ENCODE data around the gene MRPS5.

Gene MRPS5

DNA sequence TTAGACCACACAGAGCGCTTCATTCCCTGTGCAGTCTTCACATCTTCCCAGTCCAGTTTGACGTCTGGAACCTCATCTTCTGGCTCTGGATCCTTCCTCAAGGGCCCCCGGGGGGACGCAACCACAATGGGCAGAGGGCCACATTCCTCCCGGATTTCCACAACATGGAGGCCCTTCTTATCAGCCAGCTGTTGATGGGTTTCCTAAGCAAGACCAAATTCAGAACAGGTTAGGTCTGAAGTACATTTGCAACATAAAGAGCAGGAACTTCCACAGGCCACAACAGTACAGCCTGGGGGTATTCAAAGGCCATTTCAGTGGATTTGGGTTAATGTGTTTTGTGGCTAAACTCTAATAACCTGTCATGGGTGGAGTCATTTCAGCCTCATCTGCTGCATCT lies 34.2 kb downstream of the MRPS5 start:
- DNase-seq = no peak

DNA sequence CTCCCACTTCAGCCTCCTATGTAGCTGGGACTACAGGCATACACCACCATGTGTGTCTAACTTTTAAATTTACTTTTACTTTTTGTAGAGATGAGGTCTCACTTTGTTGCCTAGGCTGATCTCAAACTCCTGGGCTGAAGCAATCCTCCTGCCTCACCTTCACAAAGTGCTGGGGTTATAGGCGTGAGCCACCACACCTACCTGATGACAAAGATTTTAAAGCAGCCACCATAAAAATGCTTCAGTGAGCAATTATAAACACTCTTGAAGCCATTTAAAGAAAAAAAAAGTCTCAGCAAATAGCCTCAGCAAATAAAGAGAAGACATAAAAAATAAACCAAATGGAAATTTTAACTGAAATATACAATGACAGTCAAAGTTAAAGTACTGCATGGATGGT lies 35.6 kb downstream of the MRPS5 start:
- DNase-seq = no peak

DNA sequence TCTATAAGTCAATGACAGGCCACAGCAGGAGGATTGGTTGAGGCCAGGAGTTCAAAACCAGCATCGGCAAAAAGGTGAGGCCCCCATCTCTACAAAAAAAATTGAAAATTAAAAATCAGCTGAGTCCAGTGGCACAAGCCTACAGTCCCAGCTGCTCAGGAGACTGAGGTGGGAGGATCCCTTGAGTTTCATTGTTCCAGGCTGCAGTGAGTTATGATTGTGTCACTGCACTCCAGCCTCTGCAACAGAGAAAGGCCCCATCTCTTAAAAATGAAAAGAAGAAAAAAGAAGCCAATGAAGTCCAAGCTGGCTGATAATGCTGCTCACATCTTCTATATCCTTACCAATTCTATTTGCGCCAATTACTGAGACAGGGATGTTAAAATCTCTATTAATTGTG lies 39.1 kb downstream of the MRPS5 start:
- DNase-seq = no peak

DNA sequence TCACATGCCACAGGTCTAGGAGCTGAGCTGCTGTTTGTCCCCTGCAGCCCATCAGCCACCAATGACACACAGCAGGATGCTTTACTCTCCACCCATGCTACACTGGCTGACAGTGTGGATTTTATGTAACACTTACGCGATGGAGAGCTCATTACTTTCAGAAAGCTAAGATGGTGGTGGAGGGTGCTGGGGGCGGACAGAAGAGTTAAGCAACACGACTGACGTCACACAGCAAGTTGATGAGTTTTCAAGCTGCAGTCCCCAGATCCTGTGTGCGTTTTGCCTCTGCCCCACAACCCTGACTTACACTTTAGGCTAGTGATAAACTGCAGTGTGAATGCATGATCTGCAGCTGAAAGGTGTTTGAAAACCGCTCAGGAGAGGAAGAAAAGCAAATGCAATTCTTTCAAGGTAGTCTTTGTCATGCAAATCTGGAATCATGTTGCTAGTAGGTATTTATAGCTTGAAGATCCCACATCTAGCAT lies 42.4 kb downstream of the MRPS5 start:
- DNase-seq = no peak

DNA sequence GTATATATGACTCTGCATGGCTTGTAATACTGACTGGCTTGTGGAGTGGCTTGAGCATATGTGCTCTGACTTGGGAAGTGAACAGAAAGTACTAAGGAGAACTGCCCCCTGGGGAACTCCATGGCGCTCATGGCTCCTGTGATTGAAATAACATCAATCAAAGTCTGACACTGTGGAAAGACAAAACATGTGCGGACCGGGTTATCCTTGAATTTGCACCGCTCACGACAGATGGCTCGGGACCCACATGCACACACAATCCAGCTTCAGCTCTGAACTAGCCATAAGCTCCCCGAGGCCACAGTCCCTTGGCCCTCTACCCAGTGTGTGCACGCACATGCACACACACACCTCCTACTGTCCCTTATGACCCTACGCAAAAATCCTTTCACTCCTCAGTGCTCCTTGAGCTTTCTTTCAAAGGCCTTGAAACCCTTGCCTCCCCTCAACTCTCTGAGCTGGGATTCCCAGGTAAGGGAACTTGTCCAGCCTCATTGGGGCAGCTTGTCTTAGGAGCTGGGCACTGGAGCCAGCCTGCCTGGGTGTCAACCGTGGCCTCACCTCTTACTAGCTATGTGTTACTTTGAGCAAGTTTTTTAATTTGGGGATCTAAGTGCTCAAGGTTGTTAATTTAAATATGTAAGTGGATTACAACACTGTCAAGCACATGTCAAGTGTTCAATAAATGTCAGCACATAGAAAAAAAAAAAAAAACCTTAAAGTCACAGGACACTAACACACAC lies 43.6 kb downstream of the MRPS5 start:
- DNase-seq = no peak

DNA sequence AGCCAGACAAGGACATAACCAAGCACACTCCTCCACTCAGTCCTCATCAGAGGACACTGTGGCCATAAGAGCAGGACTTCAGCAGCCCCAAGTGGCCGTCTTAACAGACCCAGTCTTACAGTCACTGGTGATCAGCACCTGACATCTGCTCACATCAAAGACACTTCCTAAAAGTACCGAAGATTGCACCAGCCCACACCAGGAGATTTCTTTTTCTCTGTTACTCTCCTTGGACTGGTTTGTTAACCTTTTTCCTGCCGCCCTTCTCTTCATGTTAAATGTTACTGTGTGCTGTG lies 44.1 kb downstream of the MRPS5 start:
- DNase-seq = no peak

DNA sequence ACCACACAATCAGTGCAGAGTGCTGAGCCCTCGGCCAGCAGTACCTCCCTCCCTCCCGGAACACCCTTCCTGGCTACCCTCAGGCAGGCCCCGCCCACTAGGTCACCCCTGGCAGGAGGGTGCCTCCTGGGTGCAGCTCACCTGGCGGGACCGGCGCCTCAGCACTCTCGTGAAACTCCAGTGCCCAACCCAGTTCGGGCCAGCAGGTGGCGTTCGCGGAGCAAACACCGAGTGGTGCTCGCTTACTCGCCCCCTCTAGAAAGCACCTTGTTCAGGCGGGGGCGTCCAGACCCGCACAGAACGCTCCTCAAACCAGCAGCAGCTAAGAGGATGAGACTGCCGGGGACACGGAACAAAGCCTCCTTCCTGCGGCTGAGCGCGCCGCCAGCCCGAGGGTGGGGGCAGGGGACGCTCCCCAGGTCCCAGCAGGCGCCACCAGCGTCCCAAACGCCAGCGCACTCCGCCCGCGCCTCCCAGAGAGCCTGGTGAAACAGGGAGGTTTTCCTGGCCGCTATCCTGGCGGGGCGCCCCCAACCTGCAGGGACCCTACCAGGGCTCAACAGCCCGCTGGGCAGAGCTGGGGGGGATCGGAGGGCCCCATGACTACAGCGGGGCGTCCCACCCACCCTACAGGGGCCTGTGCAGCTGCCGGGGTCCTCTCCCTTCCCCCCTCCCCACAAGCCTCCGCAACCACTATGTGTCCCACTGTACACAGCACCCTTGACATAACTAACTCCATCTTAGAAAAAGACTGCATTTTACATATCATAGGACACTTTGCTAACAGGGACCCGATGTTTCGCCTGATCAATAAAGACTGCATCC lies 44.7 kb downstream of the MRPS5 start:
- DNase-seq = peak; percentile 39

DNA sequence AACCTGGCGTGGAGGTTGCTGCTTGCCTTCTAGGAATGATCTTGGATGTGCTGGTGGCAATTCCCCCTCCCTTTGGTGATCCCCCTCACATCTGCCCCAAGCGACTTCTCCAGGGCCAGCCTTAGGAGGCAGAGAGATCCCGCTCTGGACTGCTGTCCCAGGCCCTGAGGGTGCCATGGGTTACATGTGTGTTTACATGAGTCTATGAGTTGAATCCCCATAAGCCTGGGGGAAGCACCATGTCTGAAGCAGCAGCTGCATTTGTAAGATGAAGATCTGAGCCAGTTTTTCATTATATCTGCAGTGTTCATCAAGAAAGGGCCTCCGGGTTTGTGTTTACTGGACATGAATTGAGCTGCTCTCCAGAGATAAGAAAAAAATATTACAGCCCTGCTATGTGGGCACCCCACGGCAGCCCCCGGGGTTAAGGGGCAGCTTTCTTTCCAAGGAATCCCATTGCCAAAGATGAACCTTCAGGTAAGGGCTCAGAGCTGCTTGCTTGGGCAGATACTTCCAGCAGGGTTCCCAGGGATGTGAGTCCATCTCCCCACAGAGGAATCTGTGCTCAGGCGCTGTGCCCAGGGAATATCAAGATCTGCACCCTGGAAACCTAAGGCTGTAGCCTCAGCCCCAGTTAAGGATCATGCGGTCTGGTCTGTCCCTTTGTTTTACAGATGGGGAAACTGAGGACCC lies 46.0 kb downstream of the MRPS5 start:
- DNase-seq = no peak

DNA sequence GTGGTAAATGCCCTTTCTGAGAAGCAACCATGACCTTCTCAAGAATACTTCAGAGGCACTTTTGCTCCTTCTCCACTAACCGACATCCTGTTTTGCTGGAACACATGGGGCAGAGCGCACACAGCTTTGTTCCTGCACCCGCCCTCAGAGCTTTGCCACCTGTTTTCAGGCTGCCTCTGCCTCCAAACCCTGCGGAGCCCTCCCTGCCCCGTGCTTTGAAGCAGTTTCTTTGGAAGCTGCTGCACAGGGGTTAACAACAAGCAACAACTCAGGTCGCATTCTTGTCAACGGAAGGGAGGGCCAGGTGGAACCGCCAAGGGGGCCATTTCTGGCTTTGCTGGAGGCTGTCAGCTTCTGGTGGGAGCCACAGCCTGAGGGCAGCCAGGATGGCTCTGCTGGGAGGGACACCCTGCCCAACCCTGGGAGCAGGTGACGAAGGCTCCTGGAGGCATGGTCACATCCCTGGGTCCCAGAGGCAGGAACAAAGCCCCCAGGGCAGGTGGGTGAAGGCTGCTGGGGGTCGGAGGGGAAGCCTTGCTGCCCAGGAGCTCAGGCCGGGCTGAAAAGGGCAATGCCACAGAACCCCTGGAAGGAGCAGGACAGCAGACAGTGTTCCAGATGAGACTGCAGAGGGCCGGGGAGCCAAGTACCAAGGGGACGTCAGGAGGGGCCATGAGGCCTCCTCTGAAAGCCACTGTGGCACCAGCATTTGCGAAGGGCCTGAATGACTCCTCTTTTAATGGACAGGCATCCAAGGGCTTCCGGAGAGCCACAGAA lies 46.8 kb downstream of the MRPS5 start:
- no peak for DNase-seq

DNA sequence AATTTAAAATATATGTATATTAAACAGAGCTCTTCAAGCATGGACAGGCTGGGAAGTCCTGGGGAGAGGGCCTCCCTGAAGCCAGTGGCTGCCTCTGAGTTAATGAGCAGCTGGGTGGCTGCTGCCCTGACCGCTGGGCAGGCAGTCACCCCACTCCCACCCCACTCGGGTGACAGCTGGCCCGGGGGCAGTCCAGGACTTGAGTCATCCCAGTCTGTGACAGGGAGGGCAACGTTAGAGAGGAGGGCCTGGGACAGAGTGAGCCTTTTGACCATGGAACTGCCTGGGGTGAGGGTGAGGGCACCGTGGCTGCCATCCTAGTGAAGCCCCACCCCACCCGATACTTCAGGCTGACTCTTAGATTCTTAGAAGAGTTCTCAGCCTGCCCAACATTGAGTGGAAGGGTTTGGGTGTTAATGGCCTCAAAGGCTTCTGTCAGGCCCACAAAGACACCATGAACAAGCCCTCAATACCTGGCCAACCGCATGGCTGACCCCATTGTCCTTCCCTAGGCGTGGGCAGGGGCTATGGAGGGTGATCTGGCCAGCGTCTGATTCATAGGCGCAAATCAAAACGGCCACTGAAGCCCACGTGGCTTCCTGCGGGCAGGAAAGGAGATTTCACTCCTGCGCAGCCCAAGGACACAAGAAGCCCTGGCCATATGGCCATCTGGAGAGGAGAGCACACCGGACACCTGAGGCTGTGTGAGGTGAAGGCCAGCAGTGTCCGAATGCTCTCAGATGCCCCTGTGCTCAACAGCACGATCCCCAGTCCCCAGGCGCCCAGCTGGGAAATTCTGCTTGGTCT lies 47.5 kb downstream of the MRPS5 start:
- no peak for DNase-seq

DNA sequence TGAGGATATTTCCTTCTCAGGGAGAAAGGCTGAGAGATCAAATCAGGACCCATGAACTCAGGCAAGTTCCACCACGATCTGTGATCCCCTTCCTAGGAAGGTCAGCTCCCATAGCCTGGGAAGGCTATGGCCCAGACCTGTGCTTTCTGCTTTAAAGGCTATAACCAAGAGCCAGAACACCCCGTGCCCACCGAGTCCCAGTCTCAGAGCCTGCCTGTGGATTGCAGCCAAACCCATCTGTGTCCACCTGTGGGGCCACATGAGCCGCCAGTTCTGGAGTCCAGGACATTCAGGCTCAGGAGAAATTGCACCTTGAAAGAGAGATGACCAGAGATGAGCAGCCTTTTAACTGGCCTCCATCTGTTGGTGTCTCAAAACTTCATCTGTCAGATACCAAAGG lies 49.2 kb downstream of the MRPS5 start:
- DNase-seq = no peak

DNA sequence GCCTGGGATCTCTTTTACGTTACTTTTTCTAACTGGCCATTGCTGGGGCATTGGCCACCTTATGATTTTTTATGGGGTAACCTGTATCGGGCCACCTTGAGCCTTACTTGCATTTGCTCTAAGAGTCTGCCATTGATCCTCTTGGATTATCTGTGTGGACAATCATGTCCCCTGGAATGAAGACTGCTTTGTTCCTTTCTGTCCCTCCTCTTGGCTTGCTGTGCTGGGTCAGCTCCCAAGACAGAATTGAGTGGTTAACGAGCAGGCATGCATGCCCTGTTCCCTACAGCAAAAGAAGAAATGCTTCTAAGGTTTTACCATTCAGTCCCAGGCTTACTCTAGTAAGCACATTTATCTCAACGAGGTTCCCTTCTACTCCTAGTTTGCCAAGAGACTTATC lies 49.8 kb downstream of the MRPS5 start:
- DNase-seq = no peak

DNA sequence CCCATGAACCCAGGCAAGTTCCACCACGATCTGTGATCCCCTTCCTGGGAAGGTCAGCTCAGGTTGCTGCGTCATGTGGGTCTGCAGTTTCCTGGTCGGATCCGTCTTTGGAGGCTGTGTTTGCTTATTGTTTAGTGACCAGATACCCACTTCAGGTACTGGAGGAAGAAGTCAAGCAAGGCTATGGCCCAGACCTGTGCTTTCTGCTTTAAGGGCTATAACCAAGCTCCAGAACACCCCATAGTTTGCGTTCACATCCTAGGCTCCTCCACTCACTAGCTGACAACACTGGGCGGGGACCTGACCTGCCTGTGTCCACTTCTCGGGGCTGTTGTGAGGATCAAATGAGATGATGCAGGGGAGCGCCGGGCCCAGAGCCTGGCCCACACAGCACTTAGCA lies 52.1 kb downstream of the MRPS5 start:
- no peak for DNase-seq

DNA sequence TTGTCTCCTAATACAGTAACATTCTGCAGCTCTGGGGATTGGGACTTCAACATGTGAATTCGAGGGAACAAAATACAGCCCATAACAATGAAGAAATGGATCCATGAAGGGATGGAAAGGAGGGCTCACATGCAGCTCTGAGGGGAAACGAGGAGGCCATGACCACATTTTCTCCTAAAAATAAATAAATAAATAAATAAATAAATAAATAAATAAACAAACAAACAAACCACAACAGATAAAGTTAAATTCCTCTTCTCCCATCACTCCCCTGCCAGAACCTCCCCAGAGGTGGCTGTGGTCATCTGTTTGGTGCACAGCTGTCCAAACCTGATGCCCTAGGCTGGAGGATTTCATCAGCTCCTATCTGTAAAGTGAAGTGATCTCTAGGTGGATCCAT lies 53.4 kb downstream of the MRPS5 start:
- no peak for DNase-seq

DNA sequence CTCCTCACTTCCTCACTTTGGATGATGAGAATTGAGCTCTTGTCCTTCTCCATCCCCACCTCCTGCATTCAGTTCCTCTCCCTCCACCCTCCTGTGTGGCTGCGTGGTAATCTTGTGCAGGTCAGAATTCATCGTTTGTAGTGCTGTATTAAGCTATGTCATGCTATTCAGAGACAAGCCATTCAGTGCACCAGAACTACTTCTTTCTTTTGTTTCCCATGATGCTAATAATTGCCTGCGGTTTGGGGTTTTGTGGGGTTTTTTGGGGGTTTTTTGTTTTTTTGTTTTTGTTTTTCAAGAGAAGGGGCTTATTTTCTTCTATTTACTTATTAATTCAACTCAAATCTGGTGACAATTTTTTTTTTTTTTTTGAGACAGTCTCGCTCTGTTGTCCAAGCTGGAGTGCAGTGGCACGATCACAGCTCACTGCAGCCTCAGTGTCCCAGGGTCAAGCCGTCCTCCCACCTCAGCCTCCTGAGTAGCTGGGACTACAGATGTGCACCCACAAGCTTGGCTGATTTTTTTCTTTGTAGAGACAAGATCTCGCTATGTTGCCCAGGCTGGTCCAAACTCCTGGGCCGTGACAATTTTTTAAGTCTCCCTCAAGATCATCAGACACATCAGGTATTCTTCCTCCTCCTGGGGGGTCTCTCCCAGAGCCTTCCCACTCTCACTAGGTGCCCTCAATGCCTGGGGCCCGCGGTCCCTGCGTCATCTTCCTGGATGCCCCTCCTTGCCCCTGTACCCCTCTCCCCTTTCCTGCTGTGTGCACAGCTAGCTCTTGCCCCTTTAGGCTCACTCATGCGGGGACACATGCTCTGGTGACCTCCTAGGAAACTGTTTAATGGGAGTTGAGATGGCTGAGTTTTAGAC lies 58.3 kb downstream of the MRPS5 start:
- no peak for DNase-seq

DNA sequence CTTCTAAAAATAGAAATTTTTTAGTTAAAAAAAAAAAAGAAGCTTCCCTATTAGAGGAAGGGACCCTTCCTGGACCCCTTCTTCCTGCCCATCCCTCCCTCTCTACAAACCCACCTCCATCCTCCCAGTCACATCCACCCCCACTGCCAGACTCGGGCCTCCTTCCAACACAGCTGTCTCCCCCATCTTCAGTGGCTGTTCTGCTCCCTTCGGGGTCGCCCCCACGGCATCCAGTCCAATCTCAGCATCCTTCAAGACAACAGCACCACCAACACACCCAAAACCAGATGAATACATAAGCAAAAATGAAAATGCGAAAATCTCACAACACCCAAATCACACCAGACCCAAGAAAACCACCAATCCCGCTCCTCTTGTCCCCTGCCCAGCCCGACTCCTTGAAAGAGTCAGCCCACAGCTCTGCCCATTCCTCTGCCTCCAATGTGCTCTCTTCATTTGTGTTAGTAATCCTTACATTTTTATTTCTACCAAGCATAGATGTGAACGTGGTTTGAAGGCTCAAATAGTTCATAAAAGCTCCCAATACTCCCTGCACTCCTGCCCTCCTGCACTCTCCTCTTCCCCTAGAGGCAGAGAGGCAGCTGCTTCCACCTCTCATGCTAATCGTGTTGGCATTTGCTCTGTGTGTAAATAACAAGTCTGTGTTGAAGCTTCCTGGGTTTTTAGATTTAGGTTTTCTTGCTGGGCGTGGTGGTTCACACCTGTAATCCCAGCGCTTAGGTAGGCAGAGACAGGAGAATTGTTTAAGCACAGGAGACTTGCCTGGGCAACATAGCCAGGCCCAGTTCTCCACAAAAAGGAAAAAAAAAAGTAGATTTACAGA lies 59.1 kb downstream of the MRPS5 start:
- DNase-seq = no peak

DNA sequence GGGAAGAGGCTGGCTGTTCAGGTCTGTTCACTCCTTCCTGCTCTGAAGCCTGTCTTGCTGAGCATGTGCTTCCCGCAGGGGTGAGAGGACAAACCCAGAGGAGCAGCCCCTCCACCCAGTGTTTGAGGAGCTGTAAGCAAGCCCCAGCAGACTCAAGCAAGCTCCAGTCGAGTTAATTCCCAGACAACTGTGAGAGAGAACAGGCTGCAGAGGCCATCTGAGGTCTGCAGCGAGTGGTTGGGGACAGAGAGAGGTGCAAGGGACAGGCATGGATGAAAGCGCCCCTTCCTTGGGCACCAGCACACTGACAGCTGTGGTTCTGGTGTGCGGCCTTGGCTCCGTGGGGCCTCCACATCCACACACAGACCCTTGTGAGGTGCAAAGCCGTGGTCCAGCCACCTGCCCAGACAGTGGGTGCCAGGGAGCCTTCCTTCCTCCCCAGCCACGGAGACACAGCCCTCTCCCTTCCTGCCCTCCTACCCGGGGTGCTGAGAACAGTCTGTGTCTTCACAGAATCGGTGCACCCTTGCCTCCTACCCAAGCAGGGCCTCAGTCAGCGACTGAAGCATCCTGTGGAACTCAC lies 59.9 kb downstream of the MRPS5 start:
- DNase-seq = no peak

DNA sequence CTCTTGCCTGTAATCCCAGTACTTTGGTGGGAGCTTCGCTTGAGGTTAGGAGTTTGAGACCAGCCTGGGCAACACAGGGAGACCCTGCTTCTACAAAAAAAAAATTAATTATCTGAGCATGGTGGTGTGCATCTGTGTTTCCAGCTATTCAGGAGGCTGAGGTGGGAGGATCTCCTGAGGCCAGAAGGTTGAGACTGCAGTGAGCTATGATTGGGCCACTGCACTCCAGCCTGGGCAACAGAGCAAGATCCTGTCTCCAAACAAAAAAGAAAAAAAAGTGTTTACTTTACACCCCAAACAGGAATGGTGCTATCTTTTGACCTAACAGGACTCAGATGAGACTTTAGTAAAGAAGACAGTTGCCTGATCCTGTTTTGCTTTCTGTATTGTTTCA lies 60.5 kb downstream of the MRPS5 start:
- DNase-seq = no peak

DNA sequence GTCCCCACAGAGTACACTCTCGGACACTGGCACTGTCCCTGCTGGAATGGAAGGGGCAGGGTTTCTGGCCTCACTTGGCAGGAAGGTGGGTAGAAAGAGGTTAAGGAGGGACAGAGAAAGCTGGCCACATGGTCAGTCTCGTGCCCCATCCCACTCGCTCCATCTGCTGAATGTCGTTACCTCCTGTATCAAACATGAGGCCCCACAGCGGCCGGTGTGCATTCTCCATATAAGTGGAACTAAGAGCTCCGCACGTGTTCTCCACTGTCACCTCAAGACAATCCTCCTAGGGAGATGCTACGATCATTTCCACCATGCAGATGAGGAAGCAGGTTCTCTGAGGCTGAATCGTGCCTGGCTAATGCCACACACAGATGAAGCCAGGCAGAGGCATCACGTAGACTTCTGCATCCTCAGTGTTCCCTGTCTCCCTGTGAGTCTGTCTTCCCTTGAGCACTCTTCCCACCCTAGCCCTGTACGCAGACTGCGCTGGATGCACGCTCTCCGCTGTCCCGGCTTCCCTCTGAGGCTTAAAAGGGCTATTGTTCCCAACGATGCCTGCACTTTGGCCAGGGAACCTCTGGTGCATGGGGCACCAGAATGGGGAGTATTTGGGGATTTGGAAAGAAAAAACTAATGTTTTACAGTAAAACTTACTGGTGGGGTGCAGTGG lies 61.0 kb downstream of the MRPS5 start:
- no peak for DNase-seq
